GM20000 (cell line): Measurements from ENCODE around the gene FAM20C.
"Not testable (repeated sequence)": the region's sequence is repeated elsewhere in the genome, so short reads cannot be mapped to it uniquely, and the experiment has no call there.

Experiments used
- DNase-seq: peaks from one replicate; pipeline ENCODE4 v3.0.0; 2012; ENCODE audit warnings: low spot score
- TF ChIP-seq, protein P1 (sequence below): IDR thresholded peaks from 2 replicates; pipeline ENCODE4 v1.5.1; 2012; ENCODE audit warnings: mild to moderate bottlenecking, control low read depth; ENCODE audit errors: extremely low read depth, missing control alignments

The FAM20C gene

DNA sequence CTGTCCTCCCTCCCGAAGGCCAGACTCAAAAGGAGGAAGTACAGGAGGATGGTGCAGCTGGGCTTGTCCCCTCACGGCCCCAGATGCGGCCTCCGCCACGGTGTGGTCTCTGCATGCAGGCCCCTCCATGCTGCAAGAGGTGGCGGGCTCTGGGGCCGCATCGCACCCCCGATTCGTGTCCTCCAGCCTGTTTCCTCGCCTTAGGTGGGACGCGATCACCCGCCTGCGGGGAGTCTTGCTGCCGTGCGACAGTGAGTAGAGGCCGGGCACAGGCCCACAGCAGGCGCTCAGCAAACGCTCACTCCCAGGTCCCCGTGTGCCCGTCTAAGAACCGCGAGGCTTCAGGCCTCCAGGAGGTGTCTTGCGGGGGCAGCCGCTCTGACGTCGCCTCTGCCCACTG is 13.9 kb upstream of the FAM20C start:
- no peak for DNase-seq

DNA sequence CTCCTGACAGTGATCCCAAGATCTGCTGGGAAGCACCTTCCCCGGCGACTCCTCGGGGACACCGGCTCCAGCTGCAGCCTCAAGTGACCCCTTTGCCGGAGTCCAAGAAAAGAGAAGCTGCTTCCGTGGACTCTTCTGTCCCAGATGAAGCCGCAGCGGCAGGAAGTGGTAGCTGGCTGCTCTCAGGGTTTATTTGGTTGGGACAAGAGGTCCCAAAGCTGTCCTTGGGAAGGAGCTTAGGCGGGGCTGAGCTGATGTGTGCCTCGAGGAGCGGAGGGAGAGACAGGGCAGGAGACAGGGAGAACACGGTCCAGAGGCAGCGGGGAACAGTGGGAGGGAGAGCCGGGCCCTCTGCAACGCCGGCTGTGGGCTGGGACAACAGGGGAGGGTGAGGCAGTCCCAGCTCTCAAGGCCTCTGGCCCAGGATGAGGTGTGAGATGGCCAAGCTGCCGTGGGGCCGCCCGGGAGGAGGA is 13.1 kb upstream of the FAM20C start:
- TF ChIP-seq, protein P1, sequence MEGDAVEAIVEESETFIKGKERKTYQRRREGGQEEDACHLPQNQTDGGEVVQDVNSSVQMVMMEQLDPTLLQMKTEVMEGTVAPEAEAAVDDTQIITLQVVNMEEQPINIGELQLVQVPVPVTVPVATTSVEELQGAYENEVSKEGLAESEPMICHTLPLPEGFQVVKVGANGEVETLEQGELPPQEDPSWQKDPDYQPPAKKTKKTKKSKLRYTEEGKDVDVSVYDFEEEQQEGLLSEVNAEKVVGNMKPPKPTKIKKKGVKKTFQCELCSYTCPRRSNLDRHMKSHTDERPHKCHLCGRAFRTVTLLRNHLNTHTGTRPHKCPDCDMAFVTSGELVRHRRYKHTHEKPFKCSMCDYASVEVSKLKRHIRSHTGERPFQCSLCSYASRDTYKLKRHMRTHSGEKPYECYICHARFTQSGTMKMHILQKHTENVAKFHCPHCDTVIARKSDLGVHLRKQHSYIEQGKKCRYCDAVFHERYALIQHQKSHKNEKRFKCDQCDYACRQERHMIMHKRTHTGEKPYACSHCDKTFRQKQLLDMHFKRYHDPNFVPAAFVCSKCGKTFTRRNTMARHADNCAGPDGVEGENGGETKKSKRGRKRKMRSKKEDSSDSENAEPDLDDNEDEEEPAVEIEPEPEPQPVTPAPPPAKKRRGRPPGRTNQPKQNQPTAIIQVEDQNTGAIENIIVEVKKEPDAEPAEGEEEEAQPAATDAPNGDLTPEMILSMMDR, result no peak
- no peak for DNase-seq

More for the DNA sequence above, 13.9 kb upstream of the FAM20C start:
- TF ChIP-seq, protein P1, result no peak

DNA sequence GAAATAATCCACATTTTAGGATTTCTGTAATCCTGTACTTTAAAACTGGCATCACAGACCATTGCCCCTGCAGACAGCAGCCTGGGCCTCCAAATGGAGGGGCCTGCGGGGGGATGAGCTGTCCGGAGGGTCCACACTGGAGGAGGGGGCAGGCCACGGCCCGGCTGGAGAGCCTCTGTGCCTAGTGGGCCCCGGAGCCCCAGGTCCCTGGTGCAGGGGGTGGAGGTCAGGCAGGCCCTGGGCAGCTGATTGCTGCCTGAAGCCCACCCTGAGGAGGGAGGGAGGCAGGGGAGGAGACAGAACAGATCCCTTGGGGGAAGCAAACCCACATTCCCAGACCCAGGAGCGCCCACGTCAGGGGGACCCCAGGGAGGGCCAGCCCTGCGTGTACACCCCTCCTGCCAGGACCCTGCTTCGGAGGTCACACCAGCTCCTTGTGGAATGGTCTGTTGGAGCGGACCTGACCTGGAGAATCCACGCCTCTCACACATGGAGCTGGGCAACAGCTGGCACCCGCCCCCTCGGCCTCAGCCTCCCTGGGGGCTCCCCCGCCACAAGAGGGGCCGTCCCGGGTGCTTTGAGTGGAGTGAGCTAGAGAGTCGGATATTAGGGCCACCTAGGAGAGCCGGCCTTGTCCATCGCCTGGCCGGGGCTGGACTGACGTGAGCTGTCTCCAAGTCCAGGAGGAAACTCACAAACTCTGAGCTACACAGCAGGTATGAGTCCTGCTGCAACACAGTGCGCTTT is 12.2 kb upstream of the FAM20C start:
- DNase-seq, result no peak
- TF ChIP-seq, protein P1, result no peak

DNA sequence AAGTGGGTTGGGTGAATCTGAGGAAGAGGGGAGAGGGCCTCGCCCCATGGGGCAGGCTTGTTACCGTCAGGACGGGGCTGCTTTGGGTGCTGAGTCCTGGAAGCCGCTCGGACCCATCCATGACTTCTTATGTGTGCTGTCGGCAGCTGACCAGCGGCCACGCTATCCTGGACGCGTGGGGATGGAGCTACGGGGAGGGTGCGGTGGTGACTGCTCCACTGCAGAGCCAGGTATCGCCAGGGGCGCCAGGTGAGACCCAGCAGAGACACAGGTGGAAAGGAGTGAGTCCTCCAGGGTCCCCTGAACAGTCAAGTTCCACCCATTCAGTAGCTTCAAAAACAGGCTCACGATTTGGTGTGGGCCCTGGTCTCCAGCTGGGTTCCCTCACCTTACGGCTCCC is 10.6 kb upstream of the FAM20C start:
- DNase-seq, result no peak
- TF ChIP-seq, protein P1, result no peak

DNA sequence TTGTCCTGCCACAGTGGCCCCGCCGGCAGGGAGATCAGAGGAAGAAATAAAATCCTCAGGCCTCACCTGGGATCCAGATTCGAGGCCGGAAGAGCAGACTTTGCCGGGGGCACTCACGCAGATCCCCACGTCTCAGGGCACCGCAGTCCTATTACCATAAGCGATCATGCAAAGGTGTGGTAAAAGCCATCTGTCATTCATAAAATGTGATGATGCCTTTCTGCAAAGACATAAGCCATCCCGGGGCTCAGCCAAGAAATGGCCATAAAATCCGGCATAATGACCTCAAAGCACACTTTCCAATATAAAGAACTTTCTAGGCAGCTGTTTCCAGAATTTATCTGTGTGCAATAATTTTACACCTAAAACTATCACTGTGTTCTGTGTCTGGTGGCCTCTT is 9.9 kb upstream of the FAM20C start:
- DNase-seq, result not testable (repeated sequence)

DNA sequence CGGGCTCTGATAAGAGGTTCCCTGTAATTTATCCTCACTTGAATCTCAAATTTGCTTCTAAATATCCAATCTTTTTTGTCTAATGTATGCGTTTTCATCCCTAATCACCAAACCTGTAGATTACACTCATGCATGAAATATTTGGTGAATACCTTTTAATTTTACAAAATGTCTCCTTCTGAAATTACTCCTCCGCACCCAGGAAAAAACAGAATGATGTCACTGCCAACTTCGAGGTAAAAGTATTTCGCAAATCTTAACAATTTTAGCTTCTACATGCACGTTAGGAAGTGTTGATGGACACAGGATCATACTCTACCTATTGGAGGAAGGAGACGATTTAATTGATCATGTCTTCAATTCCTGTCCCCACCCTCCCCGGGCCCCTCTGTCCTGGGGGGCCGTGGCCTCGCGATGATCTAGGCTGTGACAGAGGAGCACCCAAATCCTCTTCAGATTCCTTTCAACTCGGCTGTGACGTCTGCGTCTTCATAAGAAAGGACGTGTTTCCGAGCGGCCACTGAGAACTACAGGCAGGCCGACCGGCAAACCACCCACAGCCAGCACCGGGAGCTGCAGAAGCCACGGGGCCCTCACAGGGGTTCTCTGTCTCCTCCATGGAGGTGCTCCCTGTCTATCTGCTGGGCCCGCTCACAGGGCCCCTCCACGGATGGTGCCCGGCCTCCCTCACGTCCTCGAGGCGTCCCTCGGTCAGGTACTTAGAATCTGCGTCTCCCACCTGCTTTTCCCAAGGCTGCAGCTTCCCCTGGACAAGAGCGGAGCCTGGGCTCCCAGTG is 8.7 kb upstream of the FAM20C start:
- TF ChIP-seq, protein P1, result no peak
- no peak for DNase-seq

DNA sequence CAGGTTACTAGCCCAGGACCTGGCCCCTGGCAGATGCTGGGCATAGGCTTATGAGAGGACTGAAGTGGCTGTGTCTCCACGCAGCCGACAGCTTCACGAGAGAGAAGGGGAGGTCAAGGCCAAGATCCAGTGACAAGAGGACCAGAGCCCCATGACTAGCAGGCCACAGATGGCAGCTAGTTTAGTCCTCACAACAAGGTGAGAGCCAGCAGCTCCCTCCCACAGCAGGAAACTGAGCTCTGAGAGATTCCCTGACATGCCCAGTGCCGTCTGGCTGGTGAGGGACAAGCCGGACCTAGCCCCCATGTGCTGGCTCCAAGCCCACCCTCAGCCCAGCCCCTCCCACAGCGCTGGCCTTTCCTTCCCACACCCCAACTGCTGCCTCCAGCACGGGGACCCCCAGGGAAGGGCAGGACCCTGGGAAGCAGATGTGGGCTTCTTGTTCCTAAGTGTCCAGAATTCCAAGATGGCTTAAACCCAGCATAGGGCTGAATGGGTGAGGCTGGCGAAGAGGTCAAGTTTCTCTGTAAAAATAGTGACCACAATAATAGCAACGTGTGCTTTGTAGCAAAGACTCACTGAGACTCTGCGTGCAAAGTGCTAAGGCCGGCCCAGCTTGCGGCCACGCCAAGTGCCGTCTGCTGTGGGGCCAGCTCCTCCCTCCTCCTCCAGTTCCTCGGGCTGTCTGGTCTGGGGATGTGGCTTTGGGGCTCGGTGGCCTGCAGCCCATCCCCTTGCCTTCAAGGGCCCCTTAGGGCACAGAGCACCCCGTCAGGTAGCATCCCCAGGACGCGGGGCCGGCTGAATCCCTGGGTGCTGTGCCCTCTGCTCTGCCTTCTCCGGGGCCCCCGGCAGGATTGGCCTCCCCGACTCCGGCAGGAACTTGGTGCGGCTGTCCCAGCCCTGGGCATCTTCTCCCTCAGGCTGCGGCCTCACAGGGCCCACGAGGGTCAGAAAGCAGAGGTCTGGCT is 7.8 kb upstream of the FAM20C start:
- TF ChIP-seq, protein P1, result no peak
- no peak for DNase-seq
